OCI-LY7 (cell line): ENCODE results near the gene FAM193B. TPM values are rescaled to one million over a fixed set of nuclear protein-coding genes. Genes with fewer than 3 reads are reported as not detected.
A peak's percentile ranks its signal among the peaks of the same experiment; 100 is the strongest.

Experiments
- Bru-seq: library from RNA; stranded (reverse); fragments of 400-500 nt; gene quantifications from one replicate; lab custom pipeline; 2021; lab: Mats Ljungman, UMichigan
- BruChase-seq, 2 experiments: library from RNA; stranded (reverse); fragments of 400-500 nt; gene quantifications; one replicate each; lab custom pipeline; 2021; lab: Mats Ljungman, UMichigan
- BruUV-seq: library from RNA; stranded (reverse); fragments of 400-500 nt; replicated peaks from 2 replicates; lab custom pipeline; 2021; lab: Mats Ljungman, UMichigan
- CTCF ChIA-PET: fragments of 300-600 bp; sonication (Branson Sonifier 250); formaldehyde crosslinking; loops from one replicate; lab custom pipeline; 2022; ENCODE audit warnings: antibody characterized with exemption; ENCODE audit not compliant: unreplicated experiment; lab: Charles Lee
- POLR2A ChIA-PET: fragments of 300-600 bp; sonication (Branson Sonifier 250); formaldehyde crosslinking; loops from one replicate; lab custom pipeline; 2022; ENCODE audit warnings: antibody characterized with exemption; lab: Charles Lee
- DNase-seq: peaks from one replicate; pipeline ENCODE4 v3.0.0-alpha.2; 2015; ENCODE audit warnings: low spot score
- H2AFZ ChIP-seq: fragments of 200-600 bp; sonication (generic), shearing (Covaris generic); 2 replicates; pipeline ENCODE4 v1.6.1; 2014; ENCODE audit warnings: mild to moderate bottlenecking, antibody characterized with exemption, low read length, moderate library complexity
- H3K27ac ChIP-seq: fragments of 200-600 bp; sonication (generic); 2 replicates; pipeline ENCODE4 v1.5.1; 2014; ENCODE audit warnings: mixed run types, low read depth, mild to moderate bottlenecking, moderate library complexity, low read length, inconsistent platforms; ENCODE audit not compliant: poor library complexity, severe bottlenecking
- H3K36me3 ChIP-seq: fragments of 200-600 bp; sonication (generic); 2 replicates; pipeline ENCODE4 v1.6.1; 2014; ENCODE audit warnings: mild to moderate bottlenecking, antibody characterized with exemption, low read length, moderate library complexity, mixed read lengths; ENCODE audit not compliant: insufficient read depth
- H3K4me1 ChIP-seq: fragments of 200-600 bp; sonication (generic); 2 replicates; pipeline ENCODE4 v1.5.1; 2014; ENCODE audit warnings: mild to moderate bottlenecking, low read length; ENCODE audit not compliant: insufficient read depth, poor library complexity, severe bottlenecking
- H3K4me2 ChIP-seq: fragments of 200-600 bp; sonication (generic); 2 replicates; pipeline ENCODE4 v1.6.1; 2014; ENCODE audit warnings: mild to moderate bottlenecking, low read length
- H3K4me3 ChIP-seq: fragments of 200-600 bp; sonication (generic); 2 replicates; pipeline ENCODE4 v1.5.1; 2014; ENCODE audit warnings: mild to moderate bottlenecking, low read depth, low read length; ENCODE audit not compliant: poor library complexity, severe bottlenecking
- H3K79me2 ChIP-seq: fragments of 200-600 bp; sonication (generic); 2 replicates; pipeline ENCODE4 v1.6.1; 2016; ENCODE audit warnings: low read depth, mild to moderate bottlenecking, low read length, moderate library complexity, mixed read lengths; ENCODE audit not compliant: insufficient read depth
- H3K9me2 ChIP-seq: fragments of 200-600 bp; sonication (generic); 2 replicates; pipeline ENCODE4 v1.6.1; 2016; ENCODE audit warnings: mild to moderate bottlenecking, low read length, mixed read lengths; ENCODE audit not compliant: insufficient read depth
- H3K9me3 ChIP-seq: fragments of 200-600 bp; sonication (generic); 2 replicates; pipeline ENCODE4 v1.6.1; 2014; ENCODE audit warnings: mild to moderate bottlenecking, mixed run types, low read length, mixed read lengths
- H4K20me1 ChIP-seq: fragments of 200-600 bp; sonication (generic); 2 replicates; pipeline ENCODE4 v1.6.1; 2014; ENCODE audit warnings: mild to moderate bottlenecking, antibody characterized with exemption, low read length, moderate library complexity, mixed read lengths; ENCODE audit not compliant: insufficient read depth
- EZH2phosphoT487 ChIP-seq: fragments of 200-600 bp; sonication (generic); IDR thresholded peaks from 2 replicates; pipeline ENCODE4 v1.6.1; 2018; ENCODE audit warnings: low read depth, borderline replicate concordance, mild to moderate bottlenecking, mixed run types, antibody characterized with exemption, low read length, moderate library complexity, mixed read lengths
- intact Hi-C: fragments of 100-400 bp; cut with micrococcal nuclease; formaldehyde crosslinking; loops from one replicate; pipeline ENCODE4 v1.10.0; 2022; ENCODE audit not compliant: unreplicated experiment
- long read RNA-seq: library from polyadenylated mRNA; stranded (forward); transcript quantifications from one replicate; pipeline ENCODE4 v2.0.0, GENCODE V29; 2022
- total RNA-seq, 2 experiments: library from RNA; depleted of rRNA in 1 of 2; stranded (reverse); fragments of >200 nt in 1 of 2; shearing (Covaris generic) in 1 of 2; gene quantifications; 2 replicates each; pipeline ENCODE4 v1.2.3, GENCODE V29; 2014 to 2022
- TF ChIP-seq, protein P1 (sequence below): fragments of 200-600 bp; sonication (generic); conservative IDR thresholded peaks from 2 replicates; pipeline ENCODE4 v1.5.1; 2014; ENCODE audit warnings: mild to moderate bottlenecking, antibody characterized with exemption, low read length, moderate library complexity, mixed read lengths

Gene FAM193B
- 63.2 and 92.8 TPM in 2 replicates for total RNA-seq (2014; rRNA removed; shearing (Covaris generic))
- 104 and 113 TPM in 2 replicates for total RNA-seq (2022)
- Bru-seq, nascent RNA = percentile 73 among the genes with signal in this experiment
- percentile 80 among the genes with signal in this experiment for BruChase-seq, experiment 1, labeled RNA remaining after a 6-hour chase
- percentile 76 among the genes with signal in this experiment for BruChase-seq, experiment 2, labeled RNA remaining after a 2-hour chase
- long read RNA-seq, partial matches to known transcripts = 19 of 92 reads
- long read RNA-seq, other reads (novel, unspliced or antisense) = 68 of 92 reads

DNA sequence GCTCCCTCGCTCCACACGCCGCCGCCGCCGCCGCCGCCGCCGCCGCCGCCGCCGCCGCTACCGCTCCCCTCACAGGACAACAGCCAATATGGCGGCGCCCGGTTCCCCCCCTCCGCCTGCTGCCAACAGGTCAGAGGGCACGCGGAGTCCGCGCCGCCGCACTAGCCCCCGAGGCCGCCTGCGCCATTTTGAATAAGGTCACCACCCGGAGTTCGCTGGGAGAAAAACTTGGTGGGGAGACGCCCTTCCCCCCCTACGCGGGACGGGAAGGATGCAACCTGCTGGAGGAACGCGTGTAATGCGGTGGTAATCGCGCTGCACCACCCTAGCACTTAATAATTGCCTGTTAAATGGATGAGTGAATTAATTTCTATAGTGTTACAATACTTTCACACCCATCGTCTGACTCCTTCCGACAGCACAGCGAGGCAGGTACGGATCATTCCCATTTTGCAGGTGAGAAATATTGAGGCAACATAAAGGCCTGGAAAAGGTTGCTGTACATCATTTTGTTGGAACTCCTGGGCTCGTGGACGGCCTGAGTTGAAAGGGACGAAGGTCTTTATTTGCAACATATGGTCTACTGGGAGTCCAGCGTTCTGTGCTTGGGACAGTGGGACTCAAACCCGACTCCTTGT is at the start of gene FAM193B:
FAM193B (minus strand) TSS at position 90 of the 638 bp plus-strand sequence. CDS start 105 bp downstream, outside the sequence.
- CTCF ChIA-PET = no interaction called here
- no TSS peak for BruUV-seq
- peak within 1 kb of the TSS; percentile 99 for H2AFZ ChIP-seq
- no peaks in the 10 kb centered on the region for H3K9me3 ChIP-seq
- H3K36me3 ChIP-seq = peaks cover 33% of the 10 kb centered on the region
- peak within 1 kb of the TSS; percentile 25 for H3K27ac ChIP-seq
- peaks cover 15% of the 10 kb centered on the region for H3K4me1 ChIP-seq
- POLR2A ChIA-PET = interaction anchor here (0.9 kb wide), 1 partner anchor 39 kb away, joined by 3 read pairs; no protein-coding TSS in a partner anchor
- H3K9me2 ChIP-seq = no peaks in the 10 kb centered on the region
- peak within 1 kb of the TSS; percentile 92 for H3K4me3 ChIP-seq
- H4K20me1 ChIP-seq = no peaks in the 10 kb centered on the region
- intact Hi-C loops = loop anchor here (2.0 kb wide), 2 partner anchors 46 kb away; partner anchors contain the start of genes B4GALT7 and DOK3
- peak; percentile 92 for DNase-seq
- TF ChIP-seq, protein P1, sequence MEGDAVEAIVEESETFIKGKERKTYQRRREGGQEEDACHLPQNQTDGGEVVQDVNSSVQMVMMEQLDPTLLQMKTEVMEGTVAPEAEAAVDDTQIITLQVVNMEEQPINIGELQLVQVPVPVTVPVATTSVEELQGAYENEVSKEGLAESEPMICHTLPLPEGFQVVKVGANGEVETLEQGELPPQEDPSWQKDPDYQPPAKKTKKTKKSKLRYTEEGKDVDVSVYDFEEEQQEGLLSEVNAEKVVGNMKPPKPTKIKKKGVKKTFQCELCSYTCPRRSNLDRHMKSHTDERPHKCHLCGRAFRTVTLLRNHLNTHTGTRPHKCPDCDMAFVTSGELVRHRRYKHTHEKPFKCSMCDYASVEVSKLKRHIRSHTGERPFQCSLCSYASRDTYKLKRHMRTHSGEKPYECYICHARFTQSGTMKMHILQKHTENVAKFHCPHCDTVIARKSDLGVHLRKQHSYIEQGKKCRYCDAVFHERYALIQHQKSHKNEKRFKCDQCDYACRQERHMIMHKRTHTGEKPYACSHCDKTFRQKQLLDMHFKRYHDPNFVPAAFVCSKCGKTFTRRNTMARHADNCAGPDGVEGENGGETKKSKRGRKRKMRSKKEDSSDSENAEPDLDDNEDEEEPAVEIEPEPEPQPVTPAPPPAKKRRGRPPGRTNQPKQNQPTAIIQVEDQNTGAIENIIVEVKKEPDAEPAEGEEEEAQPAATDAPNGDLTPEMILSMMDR = peak; percentile 48
- TF ChIP-seq EZH2phosphoT487 = no peak
- H3K4me2 ChIP-seq = peak within 1 kb of the TSS; percentile 82
- H3K79me2 ChIP-seq = peaks cover 24% of the 10 kb centered on the region

GRCh38 chr5:177604116-177604521 is 49.8 kb upstream of the FAM193B start:
- Histone ChIP-seq H3K4me1 (peaks cover 13% of the 10 kb centered on the region), H3K9me2 (no peaks in the 10 kb centered on the region), H4K20me1 (no peaks in the 10 kb centered on the region), H3K36me3 (peaks cover 8% of the 10 kb centered on the region; the same call in 1 of the 2 replicates), H3K4me2 (no peak overlapping the region), H3K9me3 (no peaks in the 10 kb centered on the region), H3K79me2 (0 out of 2 replicates have a peak, but pooled peaks cover 6% of the 10 kb centered on the region), H3K27ac (no peak overlapping the region), H2AFZ (no peak overlapping the region), H3K4me3 (no peak overlapping the region)
- TF ChIP-seq EZH2phosphoT487 = no peak
- TF ChIP-seq, protein P1 = no peak
- CTCF ChIA-PET = no interaction called here
- POLR2A ChIA-PET = no interaction called here
- intact Hi-C loops = loop anchor here (10.0 kb wide), 1 partner anchor 561 kb away; no protein-coding TSS in a partner anchor
- no peak for DNase-seq
- BruUV-seq = no TSS peak
